GM18517 (cell line): Measurements from ENCODE around the gene DROSHA.
"Not testable (repeated sequence)": the region's sequence is repeated elsewhere in the genome, so short reads cannot be mapped to it uniquely, and the experiment has no call there.

Experiments used
- ATAC-seq: cut with Tn5 transposase; IDR thresholded peaks from one replicate; pipeline ENCODE4 v1.9.1; 2021; ENCODE audit warnings: mild to moderate bottlenecking, moderate library complexity; ENCODE audit not compliant: unreplicated experiment

The DROSHA gene

DNA sequence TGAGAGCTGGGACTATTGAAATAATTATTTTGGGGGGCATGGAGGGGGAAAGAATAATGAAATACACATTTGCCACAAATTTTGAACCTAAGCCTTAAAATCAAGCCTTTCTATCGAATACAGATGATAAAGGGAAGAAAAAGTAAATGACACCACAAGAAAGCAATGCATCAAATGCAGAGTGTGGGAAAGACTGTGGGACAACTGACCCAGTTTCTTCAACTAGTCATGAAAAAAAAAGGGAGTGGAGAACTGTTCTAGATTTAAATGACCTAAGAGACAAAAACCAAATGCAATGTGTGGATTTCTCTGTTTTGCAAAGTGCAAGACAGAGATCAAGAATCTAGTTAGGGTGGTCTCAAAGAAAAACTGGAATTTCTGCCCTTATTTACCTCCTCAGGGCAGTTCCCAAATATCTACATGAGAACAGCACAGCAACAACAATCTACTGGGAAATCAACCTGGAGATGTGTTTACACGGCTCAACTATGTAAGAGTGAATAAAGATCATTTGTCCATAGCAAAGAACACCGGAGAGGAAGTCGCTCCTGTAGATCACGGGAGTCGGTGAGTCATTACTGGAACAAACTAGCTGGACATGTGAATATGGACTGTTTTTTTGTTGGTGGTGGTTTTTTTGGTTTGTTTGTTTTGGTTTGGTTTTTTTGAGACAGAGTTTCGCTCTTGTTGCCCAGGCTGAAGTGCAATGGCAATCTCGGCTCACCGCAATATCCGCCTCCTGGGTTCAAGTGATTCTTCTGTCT lies 145.9 kb downstream of the DROSHA start:
- no peak for ATAC-seq

- ATAC-seq, result no peak
Measured at GRCh38 chr5:31383734-31384133, 148.2 kb downstream of the DROSHA start.

DNA sequence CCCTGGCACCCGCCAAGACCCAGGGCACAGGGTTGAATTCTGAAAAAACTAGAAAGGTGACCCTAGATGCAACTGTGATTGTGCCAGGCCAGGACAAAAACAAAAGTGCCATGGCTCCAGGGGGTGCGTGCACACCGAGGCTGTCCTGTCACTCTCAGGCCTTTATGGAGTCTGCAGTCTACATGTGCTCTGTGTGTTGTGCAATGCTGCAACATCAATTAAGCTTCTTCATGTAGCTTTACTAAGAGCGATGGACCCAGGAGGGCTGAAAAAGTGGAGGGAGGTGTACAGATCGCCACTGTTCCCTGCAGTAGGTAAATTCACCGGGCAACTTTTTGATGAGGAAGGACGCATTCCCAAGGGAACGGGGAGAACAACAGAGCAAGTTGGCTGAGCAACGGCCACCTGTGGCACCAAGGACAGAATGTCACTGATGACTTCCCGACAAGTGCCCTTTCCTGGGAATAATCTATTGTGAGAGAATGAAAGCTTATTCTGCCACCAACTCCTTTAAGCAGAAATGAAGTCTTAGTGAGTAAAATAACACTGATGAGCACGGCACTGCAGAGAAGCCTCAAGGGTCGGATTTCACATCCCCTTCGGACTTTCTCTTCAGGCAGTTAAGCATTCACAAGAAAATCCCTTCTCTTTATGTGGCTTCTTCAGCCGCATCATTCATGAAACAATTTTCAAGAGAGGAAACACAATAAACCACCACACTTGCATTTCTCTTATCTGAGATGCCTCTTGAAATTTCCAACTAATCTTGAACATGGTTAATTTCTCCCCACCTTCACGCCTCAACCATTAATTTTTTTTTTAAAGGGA lies 149.6 kb downstream of the DROSHA start:
- no peak for ATAC-seq

- ATAC-seq, result no peak
Measured at GRCh38 chr5:31381299-31381698, 150.6 kb downstream of the DROSHA start.

DNA sequence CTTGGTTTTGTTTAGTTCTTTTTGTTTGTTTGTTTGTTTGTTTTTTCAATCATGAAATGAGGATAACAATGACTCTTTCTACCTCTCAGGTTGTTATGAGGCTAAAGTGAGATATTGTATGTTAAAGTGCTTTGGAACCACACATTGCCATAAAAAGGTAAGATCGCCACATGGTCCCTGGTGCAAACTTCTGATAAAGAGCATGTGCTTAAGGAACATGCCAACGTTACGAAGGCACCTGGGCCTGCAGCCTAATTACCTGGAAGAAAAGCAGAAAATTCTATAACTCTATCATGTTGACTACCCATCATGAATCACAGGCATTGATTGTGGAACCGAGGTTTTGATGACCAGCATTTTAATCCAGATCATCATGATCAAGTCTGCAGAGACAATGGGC lies 151.8 kb downstream of the DROSHA start:
- no peak for ATAC-seq

DNA sequence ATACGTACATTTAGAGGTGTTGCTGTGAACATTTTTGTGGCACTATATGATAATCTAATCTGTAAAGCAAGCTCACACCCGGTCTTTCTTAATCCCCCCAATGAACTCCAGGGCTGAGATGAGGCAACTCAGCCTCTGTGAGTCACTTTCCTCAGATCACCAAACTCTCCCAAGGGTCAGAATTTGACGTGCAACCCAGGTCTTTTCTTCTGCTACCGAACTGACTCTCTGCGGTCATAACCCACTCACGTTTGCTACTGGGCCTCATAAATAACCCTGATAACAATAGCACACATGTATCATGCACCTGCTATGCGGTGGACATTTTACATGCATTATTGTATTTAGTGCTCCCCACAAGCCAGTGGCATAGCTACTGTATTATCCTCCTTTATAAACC lies 153.1 kb downstream of the DROSHA start:
- no peak for ATAC-seq

DNA sequence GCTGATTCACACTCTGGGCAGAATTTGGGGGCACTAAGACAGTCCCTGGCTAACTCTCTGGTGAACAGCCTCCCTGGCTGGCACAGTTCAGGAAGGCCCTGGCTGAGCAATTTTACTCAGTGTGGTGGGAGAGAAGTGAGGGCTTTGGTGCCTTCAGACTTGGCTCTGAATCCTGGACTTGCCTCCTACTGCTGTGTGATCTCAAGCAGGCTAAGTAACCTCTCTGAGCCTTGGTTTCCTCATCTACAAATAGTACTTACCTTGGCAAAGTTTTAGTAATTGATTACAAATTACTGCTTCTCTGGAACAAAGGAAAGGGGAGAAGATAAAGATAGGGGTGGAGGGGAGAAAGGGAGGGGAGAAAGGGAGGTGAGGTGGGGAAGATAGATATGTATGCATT lies 153.8 kb downstream of the DROSHA start:
- ATAC-seq, result no peak

GRCh38 chr5:31377274-31377946 lies 154.5 kb downstream of the DROSHA start:
- no peak for ATAC-seq

GRCh38 chr5:31375999-31376720 lies 155.7 kb downstream of the DROSHA start:
- ATAC-seq, result no peak

DNA sequence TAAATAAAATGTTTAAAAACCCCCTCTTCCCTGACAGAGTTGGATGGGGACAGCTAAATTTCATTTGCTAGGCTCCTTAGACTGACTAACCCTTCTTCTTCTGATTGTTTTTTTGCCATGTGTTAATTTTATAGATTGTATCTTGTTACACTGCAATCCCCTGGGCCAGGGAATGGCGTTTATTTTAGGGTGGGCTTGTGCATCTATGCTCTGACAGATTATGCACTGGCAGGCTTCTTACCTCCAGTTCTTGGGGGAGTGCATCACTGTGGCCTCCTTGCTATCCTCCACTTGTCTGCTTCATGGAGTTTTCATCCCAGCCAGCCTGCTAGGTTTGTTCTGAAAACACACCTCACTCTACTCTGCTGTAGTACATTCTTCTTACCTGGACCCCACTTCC lies 159.8 kb downstream of the DROSHA start:
- no peak for ATAC-seq

GRCh38 chr5:31366941-31367340 lies 165.0 kb downstream of the DROSHA start:
- no peak for ATAC-seq

DNA sequence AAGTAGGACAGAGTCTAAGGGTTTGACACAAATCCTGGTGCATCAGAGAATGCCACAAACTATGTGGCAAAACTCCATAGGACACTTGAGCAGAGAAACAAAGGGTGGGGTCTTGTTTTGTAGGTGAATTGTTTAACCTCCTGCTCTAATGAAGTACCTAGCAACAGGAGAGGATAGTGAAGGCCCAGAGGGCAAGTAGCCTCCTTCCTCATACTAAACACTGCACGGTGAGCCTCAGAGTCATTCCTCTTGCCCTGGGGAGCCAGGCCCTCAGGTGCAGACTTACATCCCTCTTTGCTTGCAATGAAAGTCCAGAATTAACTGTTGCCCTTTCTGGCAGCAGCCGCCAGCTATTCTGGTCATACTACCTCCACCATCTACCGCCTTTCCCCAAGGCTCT lies 166.1 kb downstream of the DROSHA start:
- ATAC-seq, result no peak

DNA sequence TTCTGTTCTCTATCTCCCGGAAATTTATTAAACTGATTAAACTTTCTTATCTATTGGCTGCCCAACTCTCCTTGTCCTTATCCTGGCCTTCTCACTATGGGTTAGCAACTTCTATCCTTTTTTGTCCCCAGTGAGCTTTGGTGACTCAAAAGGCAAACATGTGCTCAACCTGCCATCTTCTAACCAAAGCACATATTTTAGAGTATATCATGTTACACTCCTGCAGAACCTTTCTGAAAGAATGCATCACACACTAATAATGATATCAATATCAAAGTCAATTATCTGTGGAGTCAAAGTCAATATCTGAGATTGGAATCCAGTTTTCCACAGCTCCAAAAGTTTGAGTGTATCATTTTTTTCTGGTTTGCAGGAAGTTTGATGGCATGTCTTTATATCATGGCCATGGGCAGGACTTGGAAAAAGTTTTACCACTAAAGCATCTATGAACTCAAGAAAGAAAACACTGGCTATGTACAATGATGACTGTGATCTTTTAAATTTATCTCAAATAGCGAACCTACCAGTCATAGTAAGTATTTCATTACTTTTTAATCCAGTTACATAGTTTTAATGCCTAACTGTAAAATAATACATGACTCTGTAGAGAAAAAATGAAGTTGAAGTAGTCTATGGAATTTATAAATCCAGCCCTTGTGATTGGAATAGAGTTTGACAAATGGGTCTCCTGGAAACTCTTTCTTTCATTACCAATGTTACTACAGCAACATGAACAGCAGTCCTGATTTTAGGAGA lies 166.8 kb downstream of the DROSHA start:
- no peak for ATAC-seq

GRCh38 chr5:31362931-31363568 lies 168.8 kb downstream of the DROSHA start:
- ATAC-seq, result no peak

DNA sequence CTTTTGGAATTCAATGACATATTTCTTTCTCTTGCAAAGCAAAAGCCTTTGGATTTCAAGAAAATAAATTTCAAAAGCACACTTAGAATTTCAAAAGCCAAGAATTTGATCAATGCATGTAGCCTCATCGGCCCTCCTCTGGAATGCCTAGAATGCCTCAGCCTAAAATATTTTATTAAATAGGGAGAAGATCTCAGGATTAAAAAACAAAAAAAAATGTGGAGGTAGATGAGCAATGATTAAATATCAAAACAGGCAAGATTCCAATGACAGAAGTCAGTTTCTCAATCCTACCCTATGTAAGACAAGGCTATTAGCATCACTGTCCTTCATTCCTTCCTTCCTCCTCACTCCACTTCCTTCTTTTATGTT lies 169.4 kb downstream of the DROSHA start:
- ATAC-seq, result no peak

GRCh38 chr5:31361704-31362528 lies 170.0 kb downstream of the DROSHA start:
- ATAC-seq, result not testable (repeated sequence)

- ATAC-seq, result no peak
Measured at GRCh38 chr5:31361234-31361633, 170.7 kb downstream of the DROSHA start.

- no peak for ATAC-seq
Measured at GRCh38 chr5:31359839-31360238, 172.1 kb downstream of the DROSHA start.

DNA sequence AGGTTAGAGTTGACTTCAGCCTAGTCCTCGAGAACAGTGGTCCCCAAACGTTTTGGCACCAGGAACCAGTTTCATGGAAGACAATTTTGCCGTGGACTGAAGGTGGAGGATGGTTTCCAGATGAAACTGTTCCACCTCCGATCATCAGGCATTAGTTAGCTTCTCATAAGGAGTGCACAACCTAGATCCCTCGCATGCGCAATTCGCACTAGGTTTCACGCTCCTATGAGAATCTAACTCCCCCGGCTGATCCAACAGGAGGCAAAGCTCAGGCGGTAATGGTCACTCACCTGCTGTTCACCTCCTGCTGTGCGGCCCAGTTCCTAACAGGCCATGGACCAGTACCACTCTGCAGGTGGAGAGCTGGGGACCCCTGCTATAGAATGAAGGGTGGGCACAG lies 174.9 kb downstream of the DROSHA start:
- ATAC-seq, result no peak
